HepG2 (cell line): ENCODE measurements around the gene SYTL3. TPM values are rescaled to one million over a fixed set of nuclear protein-coding genes. Genes with fewer than 3 reads are reported as not detected.

Experiments
- ATAC-seq: fragments of 200-7000 bp; cut with Tn5 transposase; 3 replicates; pipeline ENCODE4 v1.9.1; 2020; ENCODE audit warnings: mild to moderate bottlenecking, moderate library complexity
- BruUV-seq: library from RNA; stranded (reverse); fragments of 400-500 nt; replicated peaks from 2 replicates; lab custom pipeline; 2021; lab: Mats Ljungman, UMichigan
- CTCF ChIA-PET: fragments of 300-600 bp; formaldehyde crosslinking; extraction: SDS; loops from one replicate; lab custom pipeline; 2021; ENCODE audit warnings: low total read pairs, inconsistent platforms, low intra/inter-chr PET ratio; lab: Yijun Ruan, JAX
- POLR2A ChIA-PET: fragments of 350-600 bp; sonication (Branson Sonifier 250); formaldehyde crosslinking; loops from one replicate; lab custom pipeline; 2020; ENCODE audit warnings: antibody characterized with exemption, inconsistent platforms; lab: Yijun Ruan, JAX
- DNase-seq: peaks from one replicate; pipeline ENCODE4 v3.0.0-alpha.2; 2015; ENCODE audit warnings: low spot score
- FAIRE-seq: peaks from 3 replicates; lab custom pipeline; 2011; peaks lifted over from hg19 to GRCh38; lab: Jason Lieb, UNC
- H2AFZ ChIP-seq: one replicate; pipeline ENCODE4 v1.6.1; 2011; ENCODE audit warnings: low read length, inconsistent platforms
- H3K27ac ChIP-seq: fragments of 300-600 bp; 3 replicates; pipeline ENCODE4 v1.8.0; 2011; ENCODE audit warnings: mixed run types, mild to moderate bottlenecking, mixed read lengths, low read length, inconsistent platforms; ENCODE audit not compliant: insufficient read depth; ENCODE audit errors: extremely low read length
- H3K27me3 ChIP-seq, 2 experiments: fragments of 200-600 bp in 1 of 2; 2 replicates in 1 of 2; 3 replicates in 1 of 2; pipeline versions ENCODE4 v1.6.0 to v1.8.0; 2011; ENCODE audit warnings: low read length in 2 of 2, mild to moderate bottlenecking in 2 of 2, moderate library complexity in 2 of 2, inconsistent platforms in 1 of 2; ENCODE audit not compliant: insufficient read depth in 2 of 2, control insufficient read depth in 1 of 2
- H3K36me3 ChIP-seq, 2 experiments: fragments of 200-600 bp in 1 of 2; replicated peaks in 1 of 2; 2 replicates in 1 of 2; 3 replicates in 1 of 2; pipeline versions ENCODE4 v1.5.1 to v1.8.0; 2011; ENCODE audit warnings: low read length in 2 of 2, inconsistent platforms in 1 of 2; ENCODE audit not compliant: insufficient read depth in 2 of 2, control insufficient read depth in 1 of 2
- H3K4me1 ChIP-seq: 2 replicates; pipeline ENCODE4 v1.5.1; 2012; ENCODE audit warnings: low read length, inconsistent platforms; ENCODE audit not compliant: insufficient read depth
- H3K4me2 ChIP-seq: 2 replicates; pipeline ENCODE4 v1.6.0; 2011; ENCODE audit warnings: low read depth, low read length, inconsistent platforms
- H3K4me3 ChIP-seq, 3 experiments: fragments of 200-600 bp in 1 of 3; sonication (generic), shearing (Covaris generic) in 1 of 3; replicated peaks in 1 of 3; 2 replicates each; pipeline ENCODE4 v1.5.1; 2011 to 2016; ENCODE audit warnings: low read length in 3 of 3, inconsistent platforms in 2 of 3, low read depth in 2 of 3, mild to moderate bottlenecking in 2 of 3, control low read depth in 1 of 3, mixed read lengths in 1 of 3; ENCODE audit not compliant: insufficient read depth in 1 of 3
- H3K79me2 ChIP-seq: one replicate; pipeline ENCODE4 v1.6.1; 2011; ENCODE audit warnings: low read length, inconsistent platforms; ENCODE audit not compliant: insufficient read depth
- H3K9ac ChIP-seq: 2 replicates; pipeline ENCODE4 v1.6.0; 2011; ENCODE audit warnings: mild to moderate bottlenecking, low read depth, low read length, inconsistent platforms; ENCODE audit not compliant: insufficient read depth
- H3K9me3 ChIP-seq: 2 replicates; pipeline ENCODE4 v1.5.1; 2012; ENCODE audit warnings: mild to moderate bottlenecking, low read length
- H4K20me1 ChIP-seq: 2 replicates; pipeline ENCODE4 v1.6.0; 2011; ENCODE audit warnings: inconsistent platforms, mild to moderate bottlenecking, low read length, moderate library complexity; ENCODE audit not compliant: insufficient read depth
- ATAD3A ChIP-seq: sonication (generic); formaldehyde crosslinking; IDR thresholded peaks from 2 replicates; pipeline ENCODE4 v1.4.0; 2020; ENCODE audit warnings: missing genetic modification reagents
- MTF1 ChIP-seq: sonication (generic); formaldehyde crosslinking; IDR thresholded peaks from 2 replicates; pipeline ENCODE4 v1.5.0; 2020; ENCODE audit warnings: missing genetic modification reagents
- PAXIP1 ChIP-seq: sonication (generic); formaldehyde crosslinking; conservative IDR thresholded peaks from 2 replicates; pipeline ENCODE4 v1.4.0; 2020; ENCODE audit warnings: mild to moderate bottlenecking, missing genetic modification reagents, moderate library complexity
- SIX1 ChIP-seq: sonication (generic); formaldehyde crosslinking; IDR thresholded peaks from 2 replicates; pipeline ENCODE4 v1.4.0; 2020; ENCODE audit warnings: missing genetic modification reagents, borderline replicate concordance
- ZNF788 ChIP-seq: sonication (generic); formaldehyde crosslinking; IDR thresholded peaks from 2 replicates; pipeline ENCODE4 v1.5.0; 2020; ENCODE audit warnings: mild to moderate bottlenecking, missing genetic modification reagents, borderline replicate concordance
- ZNF839 ChIP-seq: sonication (generic); formaldehyde crosslinking; IDR thresholded peaks from 2 replicates; pipeline ENCODE4 v1.4.0; 2020; ENCODE audit warnings: missing genetic modification reagents, mild to moderate bottlenecking, borderline replicate concordance
- ZNF841 ChIP-seq: sonication (generic); formaldehyde crosslinking; IDR thresholded peaks from 2 replicates; pipeline ENCODE4 v1.8.1; 2023; ENCODE audit warnings: missing genetic modification reagents, borderline replicate concordance
- WGBS: methylation state at CpG from one replicate; pipeline ENCODE4 v1.1.6; 2017; ENCODE audit warnings: low lambda C conversion rate; 5-methylcytosine and 5-hydroxymethylcytosine counted together
- in situ Hi-C: cut with HindIII; loops from 2 replicates; pipeline ENCODE4 v1.10.0; 2017; ENCODE audit warnings: low pct_unique_long_range_greater_than_20kb; ENCODE audit not compliant: extremely low pct_ligation_motif_present
- intact Hi-C: fragments of 100-400 bp; cut with micrococcal nuclease; formaldehyde crosslinking; loops from one replicate; pipeline ENCODE4 v1.10.0; 2022; ENCODE audit not compliant: unreplicated experiment
- polyA plus RNA-seq, 8 experiments: library from polyadenylated mRNA; depleted of rRNA in 3 of 8; stranded (reverse) in 7 of 8; unstranded in 1 of 8; fragments of >200 nt; fragmentation: Illumina TruSeq in 4 of 8; extraction: Trizol in 4 of 8; gene quantifications; 2 replicates each; pipeline versions ENCODE4 v1.2.1 to v1.2.3, GENCODE V29; 2011 to 2016; ENCODE audit warnings: low read depth in 4 of 8, missing spikeins in 1 of 8, mixed read lengths in 1 of 8; ENCODE audit not compliant: insufficient read depth in 1 of 8
- total RNA-seq, 5 experiments: library from RNA; depleted of rRNA; stranded (reverse); fragments of >200 nt; fragmentation: Illumina TruSeq; extraction: Trizol; gene quantifications; 2 replicates each; pipeline ENCODE4 v1.2.3, GENCODE V29; 2016; ENCODE audit warnings: low read depth in 1 of 5

The SYTL3 gene
- total and polyA plus RNA-seq, 2 of the 13 experiments (the other 11 are each of a cell fraction or from before 2014, with no cell fraction given): 0.11 to 0.28 TPM

GRCh38 chr6:158789115-158789917 lies 139.5 kb downstream of the SYTL3 start:
- H3K27me3 ChIP-seq: no peaks in the 10 kb centered on the region
- DNase-seq (no peak), ATAC-seq (peak; percentile 36; the same call in 2 of the 3 replicates), FAIRE-seq (peak; percentile 28)
- peaks cover 31% of the 10 kb centered on the region for H3K4me1 ChIP-seq
- BruUV-seq: no TSS peak
- peaks cover 18 to 46% of the 10 kb centered on the region in 2 experiments for H3K36me3 ChIP-seq
- H3K79me2 ChIP-seq: peaks cover 22% of the 10 kb centered on the region
- no peak overlapping the region for H3K4me2 ChIP-seq
- 89% methylated on average over 11 of the region's 11 CpGs for WGBS
- ChIA-PET CTCF (no interaction called here), POLR2A (no interaction called here)
- in situ Hi-C loops (no loop called here), intact Hi-C loops (no loop called here)
- no peak overlapping the region for H3K9ac ChIP-seq
- H3K9me3 ChIP-seq: no peaks in the 10 kb centered on the region
- H3K4me3 ChIP-seq: no peak overlapping the region
- H2AFZ ChIP-seq: no peak overlapping the region
- 0 out of 2 replicates have a peak, but pooled peaks cover 3% of the 10 kb centered on the region for H4K20me1 ChIP-seq
- no peak overlapping the region for H3K27ac ChIP-seq
- no peak for TF ChIP-seq PAXIP1
- no peak for TF ChIP-seq SIX1 (CRISPR knock-in tag)
- TF ChIP-seq ZNF839: no peak
- TF ChIP-seq ZNF788 (CRISPR knock-in tag): no peak
- TF ChIP-seq ZNF841 (CRISPR knock-in tag): no peak
- TF ChIP-seq MTF1 (CRISPR knock-in tag): no peak
- TF ChIP-seq ATAD3A (CRISPR knock-in tag): no peak
- TF ChIP-seq, all 625 proteins: peak for 0
